GM12875 (cell line): ENCODE data around the gene BRI3BP.
"Not testable (repeated sequence)": the region's sequence is repeated elsewhere in the genome, so short reads cannot be mapped to it uniquely, and the experiment has no call there.

Experiments used
- H3K4me3 ChIP-seq: one replicate; pipeline ENCODE4 v1.5.1; 2011; ENCODE audit warnings: low read depth, low read length, control low read depth
- TF ChIP-seq, protein P1 (sequence below): IDR thresholded peaks from 2 replicates; pipeline ENCODE4 v1.5.1; 2011; ENCODE audit warnings: low read depth, mild to moderate bottlenecking, control low read depth, inconsistent platforms, low read length, moderate library complexity, borderline replicate concordance; ENCODE audit not compliant: insufficient read depth

The BRI3BP gene

DNA sequence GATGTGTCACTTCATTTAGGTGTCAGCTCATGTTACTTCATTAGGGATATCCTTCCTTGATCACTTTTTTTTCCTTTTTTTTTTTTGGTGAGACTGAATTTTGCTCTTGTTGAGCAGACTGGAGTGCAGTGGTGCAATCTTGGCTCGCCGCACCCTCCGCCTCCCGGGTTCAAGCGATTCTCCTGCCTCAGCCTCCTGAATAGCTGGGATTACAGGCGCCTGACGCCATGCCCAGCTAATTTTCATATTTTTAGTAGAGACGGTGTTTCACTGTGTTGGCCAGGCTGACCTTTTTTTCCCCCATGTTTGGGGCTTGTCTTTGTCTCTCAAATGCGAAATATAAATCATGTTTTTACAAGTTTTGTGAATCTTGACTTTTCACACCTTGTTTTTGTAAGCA lies 62.1 kb downstream of the BRI3BP start:
- TF ChIP-seq, protein P1, sequence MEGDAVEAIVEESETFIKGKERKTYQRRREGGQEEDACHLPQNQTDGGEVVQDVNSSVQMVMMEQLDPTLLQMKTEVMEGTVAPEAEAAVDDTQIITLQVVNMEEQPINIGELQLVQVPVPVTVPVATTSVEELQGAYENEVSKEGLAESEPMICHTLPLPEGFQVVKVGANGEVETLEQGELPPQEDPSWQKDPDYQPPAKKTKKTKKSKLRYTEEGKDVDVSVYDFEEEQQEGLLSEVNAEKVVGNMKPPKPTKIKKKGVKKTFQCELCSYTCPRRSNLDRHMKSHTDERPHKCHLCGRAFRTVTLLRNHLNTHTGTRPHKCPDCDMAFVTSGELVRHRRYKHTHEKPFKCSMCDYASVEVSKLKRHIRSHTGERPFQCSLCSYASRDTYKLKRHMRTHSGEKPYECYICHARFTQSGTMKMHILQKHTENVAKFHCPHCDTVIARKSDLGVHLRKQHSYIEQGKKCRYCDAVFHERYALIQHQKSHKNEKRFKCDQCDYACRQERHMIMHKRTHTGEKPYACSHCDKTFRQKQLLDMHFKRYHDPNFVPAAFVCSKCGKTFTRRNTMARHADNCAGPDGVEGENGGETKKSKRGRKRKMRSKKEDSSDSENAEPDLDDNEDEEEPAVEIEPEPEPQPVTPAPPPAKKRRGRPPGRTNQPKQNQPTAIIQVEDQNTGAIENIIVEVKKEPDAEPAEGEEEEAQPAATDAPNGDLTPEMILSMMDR: no peak

DNA sequence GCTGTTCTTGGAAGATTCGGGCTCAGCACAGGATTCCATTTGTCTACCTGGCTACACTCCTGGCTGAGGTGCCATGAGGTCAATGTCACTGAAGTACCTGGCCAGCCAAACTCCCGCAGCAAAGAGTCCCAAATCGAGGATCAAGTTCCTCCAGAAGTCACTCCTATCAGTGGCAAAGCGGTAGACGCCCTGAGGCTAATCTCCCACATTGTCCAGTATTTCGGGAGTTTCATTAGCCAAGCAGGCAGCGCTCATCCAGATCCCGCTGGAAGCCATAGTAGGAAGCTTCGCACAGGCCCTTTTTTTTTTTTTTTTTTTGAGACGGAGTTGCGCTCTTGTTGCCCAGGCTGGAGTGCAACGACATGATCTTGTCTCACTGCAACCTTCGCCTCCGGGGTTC lies 62.9 kb downstream of the BRI3BP start:
- H3K4me3 ChIP-seq: no peak overlapping the region
- TF ChIP-seq, protein P1: no peak

More for the DNA sequence above, 62.1 kb downstream of the BRI3BP start:
- H3K4me3 ChIP-seq: no peak overlapping the region

DNA sequence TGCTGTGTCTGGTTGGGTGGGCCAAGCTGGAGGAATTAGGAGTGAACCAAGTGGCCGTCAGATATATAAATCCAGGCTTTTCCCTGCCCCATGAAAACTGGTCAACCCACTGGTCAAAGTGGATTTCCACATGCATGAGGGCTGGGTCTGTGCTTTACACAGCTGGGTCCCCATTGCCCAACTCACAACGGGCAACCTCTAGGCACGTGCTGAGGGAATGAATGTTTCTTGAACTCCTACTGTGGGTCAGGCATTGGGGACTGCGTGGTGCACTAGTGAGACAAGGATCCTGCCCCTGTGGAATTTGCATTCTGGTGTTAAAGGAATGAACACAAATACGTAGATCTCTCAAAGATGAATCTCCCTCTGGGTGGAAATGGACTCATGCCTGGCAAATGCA lies 64.3 kb downstream of the BRI3BP start:
- H3K4me3 ChIP-seq: no peak overlapping the region
- TF ChIP-seq, protein P1: no peak

DNA sequence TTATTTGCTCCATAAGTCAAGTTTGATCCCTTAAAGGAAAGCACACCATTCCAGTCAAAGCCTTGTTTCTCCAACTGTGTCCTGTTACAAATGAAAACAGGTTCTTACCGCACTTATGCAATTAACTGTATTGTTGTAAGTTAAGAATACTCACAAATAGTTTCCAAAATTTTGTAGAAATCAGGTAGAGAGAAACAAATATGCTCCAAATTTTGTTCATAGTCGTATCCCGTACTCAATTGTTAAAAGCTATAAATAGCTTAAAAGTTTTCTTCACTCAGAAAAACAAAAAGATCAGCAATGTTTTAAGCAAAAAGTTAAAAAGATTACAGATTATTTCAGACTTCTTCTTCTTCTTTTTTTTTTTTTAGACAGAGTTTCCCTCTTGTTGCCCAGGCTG lies 67.8 kb downstream of the BRI3BP start:
- no peak overlapping the region for H3K4me3 ChIP-seq
- TF ChIP-seq, protein P1: no peak

DNA sequence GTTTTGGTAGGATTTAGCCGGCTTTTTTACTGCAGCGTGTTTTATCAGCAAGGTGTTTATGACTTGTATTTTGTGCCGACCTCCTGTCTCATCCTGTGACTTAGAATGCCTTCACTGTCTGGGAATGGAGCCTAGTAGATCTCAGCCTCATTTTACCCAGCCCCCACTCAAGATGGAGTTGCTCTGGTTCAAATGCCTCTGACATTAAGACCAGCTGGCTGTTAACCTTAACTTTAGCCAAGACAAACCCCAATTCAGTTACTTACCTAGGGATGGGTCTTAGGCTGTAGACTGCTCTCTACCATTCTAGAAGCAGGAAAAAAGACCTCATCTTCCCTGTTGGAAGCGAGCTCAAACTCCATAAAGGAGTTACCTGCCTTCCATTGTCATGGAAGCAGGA lies 70.1 kb downstream of the BRI3BP start:
- not testable (repeated sequence) for H3K4me3 ChIP-seq

DNA sequence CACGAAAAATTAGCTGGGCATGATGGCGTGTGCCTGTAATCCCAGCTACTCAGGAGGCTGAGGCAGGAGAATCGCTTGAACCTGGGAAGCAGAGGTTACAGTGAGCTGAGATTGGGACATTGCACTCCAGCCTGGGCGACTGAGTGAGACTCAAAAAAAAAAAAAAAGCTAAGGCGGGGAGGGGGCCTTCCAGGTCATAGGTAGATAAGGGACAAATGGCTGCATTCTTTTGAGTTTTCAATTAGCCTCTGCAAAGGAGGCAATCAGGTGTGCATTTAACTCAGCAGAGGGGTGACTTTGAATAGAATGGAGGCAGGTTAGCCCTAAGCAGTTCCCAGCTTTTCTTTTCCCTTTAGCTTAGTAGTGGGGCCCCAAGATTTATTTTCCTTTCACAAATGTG lies 71.0 kb downstream of the BRI3BP start:
- H3K4me3 ChIP-seq: no peak overlapping the region

DNA sequence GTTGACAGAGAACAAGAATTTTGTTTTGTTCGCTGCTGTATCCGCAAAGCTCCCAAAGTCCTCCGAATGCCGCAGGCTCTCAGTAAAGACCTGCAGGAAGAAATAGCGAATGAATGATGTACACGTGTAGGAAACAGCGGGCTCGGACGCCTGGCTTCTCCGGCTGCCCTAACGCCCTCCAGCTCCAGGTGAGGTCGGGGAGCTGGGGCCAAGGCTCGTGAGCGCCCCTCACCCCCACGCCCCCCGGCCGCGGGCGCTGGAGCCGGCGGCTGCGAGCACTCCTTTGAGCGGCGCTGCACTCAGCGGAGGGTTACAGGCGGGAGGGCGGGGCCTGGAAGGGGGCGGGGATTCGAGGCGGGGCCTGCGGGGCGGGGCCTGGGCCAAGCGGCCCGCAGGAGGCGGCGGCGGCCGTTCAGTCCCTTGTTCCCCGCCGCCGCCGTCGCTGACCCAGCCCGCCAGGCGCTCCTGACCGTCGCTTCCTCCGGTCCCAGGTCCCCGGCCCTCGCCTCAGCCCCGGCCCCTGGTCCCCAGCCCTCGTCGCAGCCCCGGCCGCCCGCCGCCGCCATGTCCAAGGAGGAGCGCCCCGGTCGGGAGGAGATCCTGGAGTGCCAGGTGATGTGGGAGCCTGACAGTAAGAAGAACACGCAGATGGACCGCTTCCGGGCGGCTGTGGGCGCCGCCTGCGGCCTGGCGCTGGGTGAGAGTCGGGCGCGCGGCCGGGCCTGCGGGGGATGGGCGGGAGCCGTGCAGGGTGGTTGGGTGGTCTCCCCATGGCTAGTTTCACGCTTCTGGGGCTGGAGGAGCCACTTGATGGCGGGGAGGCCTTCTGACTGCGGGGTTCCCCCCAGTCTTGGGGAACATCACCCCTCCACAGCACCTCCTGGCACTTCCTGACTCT lies 71.8 kb downstream of the BRI3BP start, which contains the start of gene AACS:
Gene AACS, plus strand, starts transcription at position 415 of the 898 bp plus-strand sequence. Its CDS starts 150 bp downstream, at position 565.
- H3K4me3 ChIP-seq: peak within 1 kb of the TSS; percentile 92
- TF ChIP-seq, protein P1: no peak

More for the DNA sequence above, 71.0 kb downstream of the BRI3BP start:
- TF ChIP-seq, protein P1: no peak
